ENCODE measurements around the gene CACNA1B. TPM values are rescaled to one million over a fixed set of nuclear protein-coding genes. Genes with fewer than 3 reads are reported as not detected.
"Not testable (repeated sequence)": the region's sequence is repeated elsewhere in the genome, so short reads cannot be mapped to it uniquely, and the experiment has no call there.

The CACNA1B gene
- total RNA-seq, 1 experiment from 2014 or later, result 0.34 TPM

- Histone ChIP-seq H3K9me3 (ENCODE audit: low read depth, low read length, poor library complexity, severe bottlenecking) (peaks cover 17% of the 10 kb centered on the region), H3K4me3 (ENCODE audit: low read depth, low read length, poor library complexity, severe bottlenecking) (no peak overlapping the region), H3K27ac (ENCODE audit: low read depth, low read length, poor library complexity, severe bottlenecking) (no peak overlapping the region), H3K27me3 (replicated peaks; ENCODE audit: insufficient read depth, low read depth, low read length, poor library complexity) (peaks cover 10% of the 10 kb centered on the region), H3K4me1 (ENCODE audit: insufficient read depth, low read length, poor library complexity, severe bottlenecking) (no peaks in the 10 kb centered on the region), H3K36me3 (ENCODE audit: insufficient read depth, low read length, poor library complexity, severe bottlenecking) (no peaks in the 10 kb centered on the region)
- intact Hi-C loops (cut with micrococcal nuclease; ENCODE audit: unreplicated experiment), result no loop called here
- no peak for DNase-seq (ENCODE audit: low spot score)
- CTCF ChIA-PET, result no interaction called here
- BruUV-seq (replicated peaks), result no TSS peak
- TF ChIP-seq CTCF (conservative IDR thresholded peaks at IDR 0.05; ENCODE audit: low read depth, low read length) (no peak), EZH2 (IDR thresholded peaks at IDR 0.05; ENCODE audit: borderline replicate concordance, low read depth, low read length, poor library complexity, severe bottlenecking) (no peak)
- POLR2A ChIA-PET (ENCODE audit: low non-redundant PET), result no interaction called here
Observed at GRCh38 chr9:138082918-138083636, 205.5 kb downstream of the CACNA1B start.

- Histone ChIP-seq H3K27ac (ENCODE audit: low read depth, low read length, poor library complexity, severe bottlenecking) (no peak overlapping the region), H3K36me3 (ENCODE audit: insufficient read depth, low read length, poor library complexity, severe bottlenecking) (no peaks in the 10 kb centered on the region), H3K27me3 (replicated peaks; ENCODE audit: insufficient read depth, low read depth, low read length, poor library complexity) (peaks cover 10% of the 10 kb centered on the region), H3K9me3 (ENCODE audit: low read depth, low read length, poor library complexity, severe bottlenecking) (peaks cover 17% of the 10 kb centered on the region), H3K4me1 (ENCODE audit: insufficient read depth, low read length, poor library complexity, severe bottlenecking) (no peaks in the 10 kb centered on the region), H3K4me3 (ENCODE audit: low read depth, low read length, poor library complexity, severe bottlenecking) (no peak overlapping the region)
- no peak for TF ChIP-seq EZH2 (IDR thresholded peaks at IDR 0.05; ENCODE audit: borderline replicate concordance, low read depth, low read length, poor library complexity, severe bottlenecking)
- no peak for TF ChIP-seq CTCF (conservative IDR thresholded peaks at IDR 0.05; ENCODE audit: low read depth, low read length)
- no peak for DNase-seq (ENCODE audit: low spot score)
- no TSS peak for BruUV-seq (replicated peaks)
- intact Hi-C loops (cut with micrococcal nuclease; ENCODE audit: unreplicated experiment), result no loop called here
- CTCF ChIA-PET, result no interaction called here
- POLR2A ChIA-PET (ENCODE audit: low non-redundant PET), result no interaction called here
Observed at GRCh38 chr9:138083873-138084272, 206.3 kb downstream of the CACNA1B start.

- CTCF ChIA-PET, result no interaction called here
- POLR2A ChIA-PET (ENCODE audit: low non-redundant PET), result no interaction called here
- no TSS peak for BruUV-seq (replicated peaks)
Observed at GRCh38 chr9:138085568-138085967, 208.0 kb downstream of the CACNA1B start.

GRCh38 chr9:138092057-138092456, 214.5 kb downstream of the CACNA1B start:
- BruUV-seq (replicated peaks); H3K27ac ChIP-seq (ENCODE audit: low read depth, low read length, poor library complexity, severe bottlenecking); CTCF ChIA-PET; DNase-seq (ENCODE audit: low spot score); H3K4me3 ChIP-seq (ENCODE audit: low read depth, low read length, poor library complexity, severe bottlenecking); H3K36me3 ChIP-seq (ENCODE audit: insufficient read depth, low read length, poor library complexity, severe bottlenecking); H3K9me3 ChIP-seq (ENCODE audit: low read depth, low read length, poor library complexity, severe bottlenecking); H3K4me1 ChIP-seq (ENCODE audit: insufficient read depth, low read length, poor library complexity, severe bottlenecking); H3K27me3 ChIP-seq (replicated peaks; ENCODE audit: insufficient read depth, low read depth, low read length, poor library complexity); intact Hi-C loops (cut with micrococcal nuclease; ENCODE audit: unreplicated experiment); POLR2A ChIA-PET (ENCODE audit: low non-redundant PET): not testable (repeated sequence)

More at GRCh38 chr9:138085568-138085967, 208.0 kb downstream of the CACNA1B start:
- peaks cover 17% of the 10 kb centered on the region for H3K9me3 ChIP-seq (ENCODE audit: low read depth, low read length, poor library complexity, severe bottlenecking)
- intact Hi-C loops (cut with micrococcal nuclease; ENCODE audit: unreplicated experiment), result no loop called here
- no peaks in the 10 kb centered on the region for H3K36me3 ChIP-seq (ENCODE audit: insufficient read depth, low read length, poor library complexity, severe bottlenecking)
- DNase-seq (ENCODE audit: low spot score), result no peak
- no peaks in the 10 kb centered on the region for H3K4me1 ChIP-seq (ENCODE audit: insufficient read depth, low read length, poor library complexity, severe bottlenecking)
- TF ChIP-seq EZH2 (IDR thresholded peaks at IDR 0.05; ENCODE audit: borderline replicate concordance, low read depth, low read length, poor library complexity, severe bottlenecking) (no peak), CTCF (conservative IDR thresholded peaks at IDR 0.05; ENCODE audit: low read depth, low read length) (no peak)
- H3K27me3 ChIP-seq (replicated peaks; ENCODE audit: insufficient read depth, low read depth, low read length, poor library complexity), result peaks cover 16% of the 10 kb centered on the region
- no peak overlapping the region for H3K4me3 ChIP-seq (ENCODE audit: low read depth, low read length, poor library complexity, severe bottlenecking)
- no peak overlapping the region for H3K27ac ChIP-seq (ENCODE audit: low read depth, low read length, poor library complexity, severe bottlenecking)
